H1 (cell line): ENCODE data around the gene CLRN2. TPM values are rescaled to one million over a fixed set of nuclear protein-coding genes. Genes with fewer than 3 reads are reported as not detected.
A peak's percentile ranks its signal among the peaks of the same experiment; 100 is the strongest.

Experiments
- CTCF ChIA-PET: fragments of 300-600 bp; sonication (Branson Sonifier 250); formaldehyde crosslinking; loops from one replicate; lab custom pipeline; 2021; ENCODE audit not compliant: partially characterized antibody; lab: Charles Lee
- POLR2A ChIA-PET: fragments of 300-600 bp; sonication (Branson Sonifier 250); formaldehyde crosslinking; loops from one replicate; lab custom pipeline; 2021; ENCODE audit warnings: inconsistent platforms; ENCODE audit not compliant: partially characterized antibody; lab: Charles Lee
- DNase-seq, 2 experiments: peaks; one replicate each; pipeline versions ENCODE4 v3.0.0 to v3.0.0-alpha.2; 2010 to 2022; ENCODE audit warnings: low spot score in 2 of 2, low read depth in 1 of 2, mixed read lengths in 1 of 2
- FAIRE-seq: peaks from 2 replicates; lab custom pipeline; 2011; peaks lifted over from hg19 to GRCh38; lab: Jason Lieb, UNC
- H2AFZ ChIP-seq: 2 replicates; pipeline ENCODE4 v1.8.1; 2012; ENCODE audit warnings: low read length, inconsistent platforms
- H2AK5ac ChIP-seq: 2 replicates; pipeline ENCODE4 v1.6.1; 2013; ENCODE audit warnings: low read depth, low read length
- H2BK120ac ChIP-seq: replicated peaks from 2 replicates; pipeline ENCODE3; 2013; ENCODE audit warnings: low read depth, low read length, inconsistent platforms
- H2BK12ac ChIP-seq: 2 replicates; pipeline ENCODE4 v1.6.1; 2013; ENCODE audit warnings: low read depth, low read length
- H2BK15ac ChIP-seq: 2 replicates; pipeline ENCODE4 v1.6.1; 2013; ENCODE audit warnings: low read length
- H2BK20ac ChIP-seq: 2 replicates; pipeline ENCODE4 v1.6.1; 2013; ENCODE audit warnings: low read length
- H2BK5ac ChIP-seq: 2 replicates; pipeline ENCODE4 v1.6.1; 2013; ENCODE audit warnings: low read depth, low read length
- H3K14ac ChIP-seq: 2 replicates; pipeline ENCODE4 v1.6.1; 2013; ENCODE audit warnings: inconsistent platforms; ENCODE audit not compliant: insufficient read length
- H3K18ac ChIP-seq: 2 replicates; pipeline ENCODE4 v1.6.1; 2013; ENCODE audit warnings: low read length; ENCODE audit errors: extremely low read depth
- H3K23ac ChIP-seq: 2 replicates; pipeline ENCODE4 v1.6.1; 2013; ENCODE audit warnings: inconsistent platforms; ENCODE audit not compliant: insufficient read length
- H3K23me2 ChIP-seq: 2 replicates; pipeline ENCODE4 v1.6.1; 2013; ENCODE audit warnings: low read depth, low read length
- H3K27ac ChIP-seq: 2 replicates; pipeline ENCODE4 v1.6.1; 2011; ENCODE audit warnings: low read depth, low read length, inconsistent platforms
- H3K27me3 ChIP-seq, 4 experiments: replicated peaks in 1 of 4; 1 replicate in 1 of 4; 2 replicates in 3 of 4; pipeline versions ENCODE4 v1.6.1 to v1.8.1; 2011 to 2013; ENCODE audit warnings: low read length in 3 of 4, mild to moderate bottlenecking in 3 of 4, inconsistent platforms in 2 of 4, mixed read lengths in 2 of 4, moderate library complexity in 1 of 4; ENCODE audit not compliant: control insufficient read depth in 3 of 4, insufficient read depth in 3 of 4; ENCODE audit errors: extremely low read depth in 1 of 4
- H3K36me3 ChIP-seq, 4 experiments: 2 replicates each; pipeline versions ENCODE4 v1.6.1 to v1.8.1; 2011 to 2013; ENCODE audit warnings: mild to moderate bottlenecking in 4 of 4, low read length in 3 of 4, moderate library complexity in 2 of 4, control low read depth in 1 of 4, inconsistent platforms in 1 of 4; ENCODE audit not compliant: insufficient read depth in 4 of 4, control insufficient read depth in 2 of 4
- H3K4ac ChIP-seq: replicated peaks from 2 replicates; pipeline ENCODE3; 2013; ENCODE audit warnings: low read length, low read depth, mixed read lengths, inconsistent platforms; ENCODE audit not compliant: insufficient read length
- H3K4me1 ChIP-seq, 4 experiments: replicated peaks in 1 of 4; 1 replicate in 1 of 4; 2 replicates in 3 of 4; pipeline versions ENCODE4 v1.6.1 to v1.8.1; 2011 to 2013; ENCODE audit warnings: low read length in 3 of 4, inconsistent platforms in 2 of 4, mixed read lengths in 1 of 4; ENCODE audit not compliant: insufficient read depth in 4 of 4, control insufficient read depth in 3 of 4
- H3K4me2 ChIP-seq, 2 experiments: 2 replicates each; pipeline versions ENCODE4 v1.6.1 to v1.8.1; 2011 to 2013; ENCODE audit warnings: low read depth in 2 of 2, low read length in 2 of 2, control low read depth in 1 of 2, inconsistent platforms in 1 of 2, mild to moderate bottlenecking in 1 of 2; ENCODE audit not compliant: insufficient read depth in 1 of 2
- H3K4me3 ChIP-seq, 4 experiments: fragments of 200-600, 300-600 bp in 1 of 4; sonication (generic), shearing (Covaris generic), sonication (Bioruptor Twin) in 1 of 4; 2 replicates each; pipeline versions ENCODE4 v1.5.1 to v1.8.1; 2011 to 2016; ENCODE audit warnings: low read length in 4 of 4, low read depth in 3 of 4, control low read depth in 2 of 4, inconsistent platforms in 2 of 4, mild to moderate bottlenecking in 2 of 4, mixed read lengths in 1 of 4, moderate library complexity in 1 of 4; ENCODE audit not compliant: insufficient read depth in 2 of 4; ENCODE audit errors: extremely low read depth in 1 of 4
- H3K56ac ChIP-seq: replicated peaks from 2 replicates; pipeline ENCODE3; 2013; ENCODE audit warnings: low read depth, mild to moderate bottlenecking, mixed read lengths, low read length, inconsistent platforms; ENCODE audit not compliant: insufficient read length
- H3K79me1 ChIP-seq: 2 replicates; pipeline ENCODE4 v1.6.1; 2013; ENCODE audit warnings: low read depth, low read length, control low read depth
- H3K79me2 ChIP-seq, 2 experiments: 2 replicates each; pipeline versions ENCODE4 v1.6.1 to v1.8.1; 2012 to 2013; ENCODE audit warnings: low read length in 2 of 2, mild to moderate bottlenecking in 2 of 2, inconsistent platforms in 1 of 2; ENCODE audit not compliant: insufficient read depth in 2 of 2, control insufficient read depth in 1 of 2
- H3K9ac ChIP-seq, 4 experiments: replicated peaks in 1 of 4; 1 replicate in 1 of 4; 2 replicates in 3 of 4; pipeline versions ENCODE4 v1.6.1 to v1.8.1; 2011 to 2013; ENCODE audit warnings: low read depth in 3 of 4, low read length in 3 of 4, control low read depth in 2 of 4, mild to moderate bottlenecking in 2 of 4, moderate library complexity in 2 of 4, inconsistent platforms in 1 of 4; ENCODE audit errors: extremely low read depth in 1 of 4
- H3K9me3 ChIP-seq, 2 experiments: 2 replicates each; pipeline versions ENCODE4 v1.6.1 to v1.8.1; 2012 to 2013; ENCODE audit warnings: mild to moderate bottlenecking in 2 of 2, moderate library complexity in 2 of 2, control low read depth in 1 of 2, inconsistent platforms in 1 of 2, low read depth in 1 of 2, low read length in 1 of 2, mixed read lengths in 1 of 2; ENCODE audit not compliant: insufficient read depth in 2 of 2
- H4K20me1 ChIP-seq, 2 experiments: replicated peaks in 1 of 2; 2 replicates each; pipeline versions ENCODE3 to v1.8.1; 2011 to 2013; ENCODE audit warnings: inconsistent platforms in 2 of 2, low read length in 2 of 2, mild to moderate bottlenecking in 1 of 2; ENCODE audit not compliant: insufficient read depth in 2 of 2, control insufficient read depth in 1 of 2
- H4K5ac ChIP-seq: 2 replicates; pipeline ENCODE4 v1.6.1; 2013; ENCODE audit warnings: low read length, low read depth, mixed read lengths, inconsistent platforms; ENCODE audit not compliant: insufficient read length
- H4K8ac ChIP-seq: 2 replicates; pipeline ENCODE4 v1.8.0; 2013; ENCODE audit warnings: mild to moderate bottlenecking, moderate library complexity, low read length, inconsistent platforms; ENCODE audit not compliant: insufficient read depth; ENCODE audit errors: extremely low read depth
- H4K91ac ChIP-seq: replicated peaks from 2 replicates; pipeline ENCODE3; 2013; ENCODE audit warnings: low read length, mixed read lengths, inconsistent platforms; ENCODE audit not compliant: insufficient read length
- EP300 ChIP-seq, 2 experiments: IDR thresholded peaks; 1 replicate in 1 of 2; 2 replicates in 1 of 2; pipeline ENCODE4 v1.6.1; 2011 to 2012; ENCODE audit warnings: low read depth in 2 of 2, low read length in 2 of 2, mild to moderate bottlenecking in 2 of 2, borderline replicate concordance in 1 of 2, inconsistent platforms in 1 of 2, moderate library complexity in 1 of 2
- TAF1 ChIP-seq: IDR thresholded peaks from 2 replicates; pipeline ENCODE4 v1.6.1; 2011; ENCODE audit warnings: mild to moderate bottlenecking, low read depth, low read length
- WGBS, 2 experiments: shearing (Covaris generic) in 1 of 2; methylation state at CpG; one replicate each; pipeline versions ENCODE4 v1.1.6 to v1.1.7; 2013 to 2015; ENCODE audit warnings: low lambda C conversion rate in 2 of 2, mixed read lengths in 2 of 2, inconsistent platforms in 1 of 2, low coverage in 1 of 2, missing lambda C conversion rate in 1 of 2; ENCODE audit not compliant: insufficient replicate concordance in 2 of 2, insufficient coverage in 1 of 2, insufficient read length in 1 of 2; ENCODE audit errors: extremely low coverage in 1 of 2, missing lambda C conversion rate in 1 of 2; 5-methylcytosine and 5-hydroxymethylcytosine counted together
- polyA plus RNA-seq, 7 experiments: library from polyadenylated mRNA; depleted of rRNA in 3 of 7; stranded (reverse) in 5 of 7; unstranded in 2 of 7; fragments of >200 nt in 5 of 7; fragments of 200-250 nt in 2 of 7; gene quantifications; 1 replicate in 5 of 7; 2 replicates in 1 of 7; 4 replicates in 1 of 7; pipeline versions ENCODE4 v1.2.1 to v1.2.3, GENCODE V29; 2011 to 2013; ENCODE audit warnings: missing spikeins in 2 of 7, mixed read lengths in 2 of 7
- total RNA-seq: library from RNA; stranded (reverse); fragmentation: NEBNext Ultra II Directional; extraction: Animal tissue kit (Norgen Biotek cat#: 25700); gene quantifications from 2 replicates; pipeline ENCODE4 v1.2.1, GENCODE V29; 2021
- TF ChIP-seq, protein P1 (sequence below): IDR thresholded peaks from 2 replicates; pipeline ENCODE4 v1.6.1; 2012; ENCODE audit warnings: inconsistent platforms

CLRN2 gene
- total and polyA plus RNA-seq, 2 of the 8 experiments (the other 6 are each of a cell fraction or from before 2014, with no cell fraction given) = not detected

DNA sequence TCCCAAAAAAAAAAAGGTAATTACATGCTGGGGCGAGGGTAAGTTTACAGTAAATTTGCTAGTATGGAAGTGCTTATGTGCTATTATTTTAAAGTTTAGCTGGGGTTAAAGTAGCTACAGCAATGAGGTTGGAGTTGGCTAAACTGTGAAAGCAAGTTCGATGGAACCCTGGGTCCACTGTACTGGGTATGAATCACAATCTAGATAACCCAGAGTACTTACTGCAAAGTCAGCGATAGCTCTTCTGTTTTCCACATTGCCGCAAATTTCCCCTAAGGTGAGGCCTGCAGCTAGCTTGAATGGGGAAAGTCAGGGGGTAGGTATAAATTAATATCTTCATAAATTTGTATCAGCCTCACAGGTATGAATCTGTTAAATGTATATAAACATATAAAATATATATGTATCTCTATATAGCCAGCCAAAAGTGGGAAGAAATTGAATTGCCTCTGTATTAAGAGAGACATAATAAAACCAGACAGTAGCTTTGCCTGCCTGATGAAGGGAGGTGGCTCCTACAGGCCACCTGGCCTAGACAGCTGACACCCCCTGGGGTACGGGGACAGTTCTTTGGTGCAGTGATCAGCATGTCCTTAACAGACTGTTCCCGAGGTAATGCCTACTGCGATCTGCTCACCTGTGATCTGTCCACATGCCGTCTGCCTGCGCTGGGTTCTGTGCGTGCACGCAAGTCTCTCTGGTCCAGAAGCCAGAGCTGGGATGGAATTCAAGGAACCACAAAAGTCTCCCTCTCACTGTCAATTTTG is 30.6 kb downstream of the CLRN2 start:
- Histone ChIP-seq H4K91ac (no peak overlapping the region), H2BK20ac (no peak overlapping the region), H3K4me1 (peaks cover 0 to 4% (median 2%) of the 10 kb centered on the region in 4 experiments; a peak in 4 of 7 replicates), H2BK120ac (no peak overlapping the region), H4K5ac (no peak overlapping the region), H3K79me2 (no peaks in the 10 kb centered on the region), H3K27ac (no peak overlapping the region), H2BK15ac (no peak overlapping the region), H2AFZ (no peak overlapping the region), H3K23me2 (0 out of 2 replicates have a peak, but pooled peaks cover 3% of the 10 kb centered on the region), H2AK5ac (peak overlapping the region; percentile 24; the same call in 1 of the 2 replicates), H2BK12ac (0 out of 2 replicates have a peak overlapping the region, but pooled peaks have one; percentile 7), H3K79me1 (no peaks in the 10 kb centered on the region), H3K56ac (no peak overlapping the region), H3K27me3 (no peaks in the 10 kb centered on the region), H3K14ac (no peak overlapping the region), H4K20me1 (no peaks in the 10 kb centered on the region), H3K4me3 (no peak overlapping the region), H3K18ac (no peak overlapping the region), H3K4ac (no peak overlapping the region), H4K8ac (no peak overlapping the region; the same call in 1 of the 2 replicates), H3K9ac (no peak overlapping the region), H3K36me3 (no peaks in the 10 kb centered on the region), H3K9me3 (no peaks in the 10 kb centered on the region), H3K4me2 (no peak overlapping the region), H2BK5ac (no peak overlapping the region), H3K23ac (no peak overlapping the region)
- DNase-seq (no peak), FAIRE-seq (no peak)
- TF ChIP-seq TAF1 (no peak), EP300 (IDR thresholded peaks at IDR 0.05; ENCODE audit: borderline replicate concordance in 1 of 2, low read depth in 2 of 2, low read length in 2 of 2) (no peak)
- TF ChIP-seq, protein P1, sequence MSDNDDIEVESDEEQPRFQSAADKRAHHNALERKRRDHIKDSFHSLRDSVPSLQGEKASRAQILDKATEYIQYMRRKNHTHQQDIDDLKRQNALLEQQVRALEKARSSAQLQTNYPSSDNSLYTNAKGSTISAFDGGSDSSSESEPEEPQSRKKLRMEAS = no peak
- CTCF ChIA-PET = interaction anchor here (0.6 to 1.1 kb wide), 4 partner anchors 9 to 69 kb away, joined by 4 to 5 read pairs (median 4); partner anchors contain the start of gene QDPR
- POLR2A ChIA-PET = interaction anchor here (0.6 to 1.4 kb wide), 5 partner anchors 14 to 378 kb away, joined by 3 to 6 read pairs (median 3); partner anchors contain the start of gene LAP3
- 69% methylated on average over 11 of the region's 11 CpGs; no CpG with 5 or more reads in 1 of the 2 experiments for WGBS, 2 experiments
